Measurements from ENCODE around the gene CDKN1C.

The CDKN1C gene

DNA sequence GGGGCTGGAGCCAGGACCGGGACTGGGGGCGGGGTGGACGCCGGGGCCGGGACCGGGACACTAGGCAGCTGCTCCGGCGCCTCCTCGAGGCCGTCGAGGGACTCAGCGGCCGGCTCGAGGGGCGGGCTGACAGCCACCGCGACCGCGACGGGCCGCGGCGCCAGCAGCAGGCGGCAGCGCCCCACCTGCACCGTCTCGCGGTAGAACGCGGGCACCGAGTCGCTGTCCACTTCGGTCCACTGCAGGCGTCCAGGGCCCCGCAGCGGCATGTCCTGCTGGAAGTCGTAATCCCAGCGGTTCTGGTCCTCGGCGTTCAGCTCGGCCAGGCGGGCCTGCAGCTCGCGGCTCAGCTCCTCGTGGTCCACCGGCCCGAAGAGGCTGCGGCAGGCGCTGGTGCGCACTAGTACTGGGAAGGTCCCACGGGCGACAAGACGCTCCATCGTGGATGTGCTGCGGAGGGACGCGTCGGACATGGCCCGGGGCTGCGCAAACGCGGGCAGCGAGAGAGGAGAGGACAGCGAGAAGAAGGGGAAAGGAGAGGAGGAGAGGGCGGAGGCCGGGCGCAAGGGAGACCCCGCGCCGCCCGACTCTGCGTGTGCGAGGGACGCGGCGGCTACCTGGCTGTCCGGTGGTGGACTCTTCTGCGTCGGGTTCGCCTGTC lies 428 bp downstream of the CDKN1C start:
- H3K27ac ChIP-seq (ENCODE audit: extremely low read depth, low read depth, low read length) = no peak overlapping the region
- POLR2A ChIA-PET = interaction anchor here (1.4 to 2.5 kb wide), 2 partner anchors 44 to 351 kb away, joined by 4 to 10 read pairs; partner anchors contain the start of gene PHLDA2
- H3K4me1 ChIP-seq (ENCODE audit: control insufficient read depth, insufficient read depth, low read length) = no peaks in the 10 kb centered on the region
- CTCF ChIA-PET = interaction anchor here (0.5 to 16.8 kb wide), 5 partner anchors 10 to 509 kb away, joined by 3 to 456 read pairs (median 3); no protein-coding TSS in a partner anchor
- H3K36me3 ChIP-seq (ENCODE audit: control insufficient read depth in 2 of 2, insufficient read depth in 1 of 2, low read length in 2 of 2) = no peaks in the 10 kb centered on the region
- peak overlapping the region; percentile 47 for H3K4me3 ChIP-seq (ENCODE audit: low read depth, low read length)
- no peaks in the 10 kb centered on the region for H3K9me3 ChIP-seq (ENCODE audit: control insufficient read depth, insufficient read depth, low read depth, low read length)
- peak; percentile 61; the same call in 1 of the 2 replicates for TF ChIP-seq ZNF2 (tag by site-specific recombination; IDR thresholded peaks at IDR 0.05)
- TF ChIP-seq, protein P1, sequence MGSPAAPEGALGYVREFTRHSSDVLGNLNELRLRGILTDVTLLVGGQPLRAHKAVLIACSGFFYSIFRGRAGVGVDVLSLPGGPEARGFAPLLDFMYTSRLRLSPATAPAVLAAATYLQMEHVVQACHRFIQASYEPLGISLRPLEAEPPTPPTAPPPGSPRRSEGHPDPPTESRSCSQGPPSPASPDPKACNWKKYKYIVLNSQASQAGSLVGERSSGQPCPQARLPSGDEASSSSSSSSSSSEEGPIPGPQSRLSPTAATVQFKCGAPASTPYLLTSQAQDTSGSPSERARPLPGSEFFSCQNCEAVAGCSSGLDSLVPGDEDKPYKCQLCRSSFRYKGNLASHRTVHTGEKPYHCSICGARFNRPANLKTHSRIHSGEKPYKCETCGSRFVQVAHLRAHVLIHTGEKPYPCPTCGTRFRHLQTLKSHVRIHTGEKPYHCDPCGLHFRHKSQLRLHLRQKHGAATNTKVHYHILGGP (tag by site-specific recombination; IDR thresholded peaks at IDR 0.05) = no peak
- TF ChIP-seq ZBTB17 (tag by site-specific recombination; IDR thresholded peaks at IDR 0.05) = peak; percentile 74
- TF ChIP-seq ZXDB (tag by site-specific recombination; IDR thresholded peaks at IDR 0.05) = peak; percentile 83
- TF ChIP-seq ZNF521 (tag by site-specific recombination; IDR thresholded peaks at IDR 0.05) = no peak
- TF ChIP-seq ZNF830 (tag by site-specific recombination; IDR thresholded peaks at IDR 0.05; ENCODE audit: low read depth) = no peak
- TF ChIP-seq ZNF777 (tag by site-specific recombination; IDR thresholded peaks at IDR 0.05; ENCODE audit: borderline replicate concordance) = peak; percentile 73; the same call in 1 of the 2 replicates
- TF ChIP-seq, protein P2, sequence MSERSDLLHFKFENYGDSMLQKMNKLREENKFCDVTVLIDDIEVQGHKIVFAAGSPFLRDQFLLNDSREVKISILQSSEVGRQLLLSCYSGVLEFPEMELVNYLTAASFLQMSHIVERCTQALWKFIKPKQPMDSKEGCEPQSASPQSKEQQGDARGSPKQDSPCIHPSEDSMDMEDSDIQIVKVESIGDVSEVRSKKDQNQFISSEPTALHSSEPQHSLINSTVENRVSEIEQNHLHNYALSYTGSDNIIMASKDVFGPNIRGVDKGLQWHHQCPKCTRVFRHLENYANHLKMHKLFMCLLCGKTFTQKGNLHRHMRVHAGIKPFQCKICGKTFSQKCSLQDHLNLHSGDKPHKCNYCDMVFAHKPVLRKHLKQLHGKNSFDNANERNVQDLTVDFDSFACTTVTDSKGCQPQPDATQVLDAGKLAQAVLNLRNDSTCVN (tag by site-specific recombination; optimal IDR thresholded peaks at IDR 0.05) = peak; percentile 72
- no peak for TF ChIP-seq PRDM1 (tag by site-specific recombination; IDR thresholded peaks at IDR 0.05)
- peak; percentile 58 for TF ChIP-seq ZNF600 (tag by site-specific recombination; IDR thresholded peaks at IDR 0.05)
- TF ChIP-seq ZNF114 (tag by site-specific recombination; IDR thresholded peaks at IDR 0.05) = no peak
- no peak for TF ChIP-seq RBAK (tag by site-specific recombination; IDR thresholded peaks at IDR 0.05)
- TF ChIP-seq ZBTB7A (tag by site-specific recombination; IDR thresholded peaks at IDR 0.05; ENCODE audit: low read depth) = 0 out of 2 replicates have a peak, but pooled peaks have one; percentile 59
- TF ChIP-seq, protein P3, sequence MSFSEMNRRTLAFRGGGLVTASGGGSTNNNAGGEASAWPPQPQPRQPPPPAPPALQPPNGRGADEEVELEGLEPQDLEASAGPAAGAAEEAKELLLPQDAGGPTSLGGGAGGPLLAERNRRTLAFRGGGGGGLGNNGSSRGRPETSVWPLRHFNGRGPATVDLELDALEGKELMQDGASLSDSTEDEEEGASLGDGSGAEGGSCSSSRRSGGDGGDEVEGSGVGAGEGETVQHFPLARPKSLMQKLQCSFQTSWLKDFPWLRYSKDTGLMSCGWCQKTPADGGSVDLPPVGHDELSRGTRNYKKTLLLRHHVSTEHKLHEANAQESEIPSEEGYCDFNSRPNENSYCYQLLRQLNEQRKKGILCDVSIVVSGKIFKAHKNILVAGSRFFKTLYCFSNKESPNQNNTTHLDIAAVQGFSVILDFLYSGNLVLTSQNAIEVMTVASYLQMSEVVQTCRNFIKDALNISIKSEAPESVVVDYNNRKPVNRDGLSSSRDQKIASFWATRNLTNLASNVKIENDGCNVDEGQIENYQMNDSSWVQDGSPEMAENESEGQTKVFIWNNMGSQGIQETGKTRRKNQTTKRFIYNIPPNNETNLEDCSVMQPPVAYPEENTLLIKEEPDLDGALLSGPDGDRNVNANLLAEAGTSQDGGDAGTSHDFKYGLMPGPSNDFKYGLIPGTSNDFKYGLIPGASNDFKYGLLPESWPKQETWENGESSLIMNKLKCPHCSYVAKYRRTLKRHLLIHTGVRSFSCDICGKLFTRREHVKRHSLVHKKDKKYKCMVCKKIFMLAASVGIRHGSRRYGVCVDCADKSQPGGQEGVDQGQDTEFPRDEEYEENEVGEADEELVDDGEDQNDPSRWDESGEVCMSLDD (tag by site-specific recombination; IDR thresholded peaks at IDR 0.05) = peak; percentile 53; the same call in 1 of the 2 replicates
- TF ChIP-seq ZNF423 (tag by site-specific recombination; IDR thresholded peaks at IDR 0.05) = peak; percentile 47; the same call in 1 of the 2 replicates
- TF ChIP-seq ZNF530 (tag by site-specific recombination; IDR thresholded peaks at IDR 0.05; ENCODE audit: low read depth) = no peak
- TF ChIP-seq ZIC2 (tag by site-specific recombination; IDR thresholded peaks at IDR 0.05) = peak; percentile 39; the same call in 1 of the 2 replicates
- TF ChIP-seq ZEB2 (tag by site-specific recombination; IDR thresholded peaks at IDR 0.05) = 0 out of 2 replicates have a peak, but pooled peaks have one; percentile 52
- 0 out of 2 replicates have a peak, but pooled peaks have one; percentile 33 for TF ChIP-seq BCL11A (tag by site-specific recombination; IDR thresholded peaks at IDR 0.05; ENCODE audit: low read depth)
- TF ChIP-seq ZNF837 (tag by site-specific recombination; IDR thresholded peaks at IDR 0.05) = 0 out of 2 replicates have a peak, but pooled peaks have one; percentile 31
- TF ChIP-seq, protein P4, sequence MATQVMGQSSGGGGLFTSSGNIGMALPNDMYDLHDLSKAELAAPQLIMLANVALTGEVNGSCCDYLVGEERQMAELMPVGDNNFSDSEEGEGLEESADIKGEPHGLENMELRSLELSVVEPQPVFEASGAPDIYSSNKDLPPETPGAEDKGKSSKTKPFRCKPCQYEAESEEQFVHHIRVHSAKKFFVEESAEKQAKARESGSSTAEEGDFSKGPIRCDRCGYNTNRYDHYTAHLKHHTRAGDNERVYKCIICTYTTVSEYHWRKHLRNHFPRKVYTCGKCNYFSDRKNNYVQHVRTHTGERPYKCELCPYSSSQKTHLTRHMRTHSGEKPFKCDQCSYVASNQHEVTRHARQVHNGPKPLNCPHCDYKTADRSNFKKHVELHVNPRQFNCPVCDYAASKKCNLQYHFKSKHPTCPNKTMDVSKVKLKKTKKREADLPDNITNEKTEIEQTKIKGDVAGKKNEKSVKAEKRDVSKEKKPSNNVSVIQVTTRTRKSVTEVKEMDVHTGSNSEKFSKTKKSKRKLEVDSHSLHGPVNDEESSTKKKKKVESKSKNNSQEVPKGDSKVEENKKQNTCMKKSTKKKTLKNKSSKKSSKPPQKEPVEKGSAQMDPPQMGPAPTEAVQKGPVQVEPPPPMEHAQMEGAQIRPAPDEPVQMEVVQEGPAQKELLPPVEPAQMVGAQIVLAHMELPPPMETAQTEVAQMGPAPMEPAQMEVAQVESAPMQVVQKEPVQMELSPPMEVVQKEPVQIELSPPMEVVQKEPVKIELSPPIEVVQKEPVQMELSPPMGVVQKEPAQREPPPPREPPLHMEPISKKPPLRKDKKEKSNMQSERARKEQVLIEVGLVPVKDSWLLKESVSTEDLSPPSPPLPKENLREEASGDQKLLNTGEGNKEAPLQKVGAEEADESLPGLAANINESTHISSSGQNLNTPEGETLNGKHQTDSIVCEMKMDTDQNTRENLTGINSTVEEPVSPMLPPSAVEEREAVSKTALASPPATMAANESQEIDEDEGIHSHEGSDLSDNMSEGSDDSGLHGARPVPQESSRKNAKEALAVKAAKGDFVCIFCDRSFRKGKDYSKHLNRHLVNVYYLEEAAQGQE (tag by site-specific recombination; IDR thresholded peaks at IDR 0.05) = peak; percentile 60; the same call in 1 of the 2 replicates
- TF ChIP-seq OSR2 (tag by site-specific recombination; IDR thresholded peaks at IDR 0.05) = no peak
- TF ChIP-seq, protein P5, sequence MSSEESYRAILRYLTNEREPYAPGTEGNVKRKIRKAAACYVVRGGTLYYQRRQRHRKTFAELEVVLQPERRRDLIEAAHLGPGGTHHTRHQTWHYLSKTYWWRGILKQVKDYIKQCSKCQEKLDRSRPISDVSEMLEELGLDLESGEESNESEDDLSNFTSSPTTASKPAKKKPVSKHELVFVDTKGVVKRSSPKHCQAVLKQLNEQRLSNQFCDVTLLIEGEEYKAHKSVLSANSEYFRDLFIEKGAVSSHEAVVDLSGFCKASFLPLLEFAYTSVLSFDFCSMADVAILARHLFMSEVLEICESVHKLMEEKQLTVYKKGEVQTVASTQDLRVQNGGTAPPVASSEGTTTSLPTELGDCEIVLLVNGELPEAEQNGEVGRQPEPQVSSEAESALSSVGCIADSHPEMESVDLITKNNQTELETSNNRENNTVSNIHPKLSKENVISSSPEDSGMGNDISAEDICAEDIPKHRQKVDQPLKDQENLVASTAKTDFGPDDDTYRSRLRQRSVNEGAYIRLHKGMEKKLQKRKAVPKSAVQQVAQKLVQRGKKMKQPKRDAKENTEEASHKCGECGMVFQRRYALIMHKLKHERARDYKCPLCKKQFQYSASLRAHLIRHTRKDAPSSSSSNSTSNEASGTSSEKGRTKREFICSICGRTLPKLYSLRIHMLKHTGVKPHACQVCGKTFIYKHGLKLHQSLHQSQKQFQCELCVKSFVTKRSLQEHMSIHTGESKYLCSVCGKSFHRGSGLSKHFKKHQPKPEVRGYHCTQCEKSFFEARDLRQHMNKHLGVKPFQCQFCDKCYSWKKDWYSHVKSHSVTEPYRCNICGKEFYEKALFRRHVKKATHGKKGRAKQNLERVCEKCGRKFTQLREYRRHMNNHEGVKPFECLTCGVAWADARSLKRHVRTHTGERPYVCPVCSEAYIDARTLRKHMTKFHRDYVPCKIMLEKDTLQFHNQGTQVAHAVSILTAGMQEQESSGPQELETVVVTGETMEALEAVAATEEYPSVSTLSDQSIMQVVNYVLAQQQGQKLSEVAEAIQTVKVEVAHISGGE (tag by site-specific recombination; conservative IDR thresholded peaks at IDR 0.05; ENCODE audit: low read depth) = no peak
